Measurements from ENCODE around the gene PCARE.
A peak's percentile ranks its signal among the peaks of the same experiment; 100 is the strongest.

Gene PCARE

GRCh38 chr2:29032189-29032588 lies 42.1 kb downstream of the PCARE start:
- no peak for DNase-seq

- DNase-seq = no peak
These were observed 43.3 kb downstream of the PCARE start for GRCh38 chr2:29031046-29031445.

- DNase-seq = no peak
These were observed 48.6 kb downstream of the PCARE start for GRCh38 chr2:29025711-29026110.

- no peak for DNase-seq
These were observed 49.4 kb downstream of the PCARE start for GRCh38 chr2:29024882-29025430.

GRCh38 chr2:29023188-29023587 lies 51.1 kb downstream of the PCARE start:
- DNase-seq = no peak

GRCh38 chr2:29022679-29023078 lies 51.6 kb downstream of the PCARE start:
- no peak for DNase-seq

- DNase-seq = no peak
These were observed 52.4 kb downstream of the PCARE start for GRCh38 chr2:29021886-29022285.

GRCh38 chr2:29017716-29018435 lies 56.4 kb downstream of the PCARE start:
- no peak for DNase-seq

- DNase-seq = no peak
These were observed 57.8 kb downstream of the PCARE start for GRCh38 chr2:29016504-29016903.

GRCh38 chr2:29015701-29016470 lies 58.4 kb downstream of the PCARE start:
- no peak for DNase-seq

- peak; percentile 68 to 69 for DNase-seq
These were observed 59.4 kb downstream of the PCARE start for GRCh38 chr2:29014811-29015421.

- peak in 1 of 2 donors; percentile 35 for DNase-seq
These were observed 60.0 kb downstream of the PCARE start for GRCh38 chr2:29014331-29014730.

GRCh38 chr2:29013057-29013780 lies 61.1 kb downstream of the PCARE start:
- DNase-seq = no peak

- DNase-seq = no peak
These were observed 62.1 kb downstream of the PCARE start for GRCh38 chr2:29012211-29012681.
